ENCODE data around the gene DNM2. TPM values are rescaled to one million over a fixed set of nuclear protein-coding genes. Genes with fewer than 3 reads are reported as not detected.

The DNM2 gene
- total and polyA plus RNA-seq, 2 donors (not counting 1 experiment from before 2014, with no cell fraction given) = 42.6 to 76.8 TPM

- Histone ChIP-seq H3K79me2 (ENCODE audit: control insufficient read depth, insufficient read depth, low read length) (peaks cover 54% of the 10 kb centered on the region), H3K9me3 (ENCODE audit: control insufficient read depth, insufficient read depth, low read depth, low read length) (no peaks in the 10 kb centered on the region), H3K4me2 (ENCODE audit: extremely low read depth, insufficient read depth, low read length) (peak overlapping the region; percentile 2), H3K27ac (ENCODE audit: insufficient read depth, low read length) (peak overlapping the region; percentile 18), H3K4me1 (ENCODE audit: control insufficient read depth, extremely low read depth, insufficient read depth, low read length) (peaks cover 14% of the 10 kb centered on the region), H3K4me3 (replicated peaks in 1 of 4; ENCODE audit: control extremely low read depth in 1 of 4, insufficient read depth in 1 of 4, low read depth in 3 of 4, low read length in 4 of 4) (no peak overlapping the region), H2AFZ (ENCODE audit: low read length) (no peak overlapping the region), H3K9ac (ENCODE audit: insufficient read depth, low read length) (no peak overlapping the region), H3K27me3 (ENCODE audit: control insufficient read depth, insufficient read depth, low read length) (no peaks in the 10 kb centered on the region), H4K20me1 (ENCODE audit: control insufficient read depth, extremely low read depth, insufficient read depth, low read length) (no peaks in the 10 kb centered on the region), H3K36me3 (ENCODE audit: control insufficient read depth, insufficient read depth, low read length) (no peaks in the 10 kb centered on the region)
- peak in 1 of 2 donors; percentile 38 for DNase-seq (ENCODE audit: low read depth in 2 of 2)
- TF ChIP-seq EZH2 (IDR thresholded peaks at IDR 0.05; ENCODE audit: low read length, missing control alignments) = no peak
These were observed 31.1 kb downstream of the DNM2 start for GRCh38 chr19:10748927-10749434.

GRCh38 chr19:10749435-10750384 is 31.8 kb downstream of the DNM2 start:
- no peak for DNase-seq (ENCODE audit: low read depth in 2 of 2)
- Histone ChIP-seq H3K27me3 (ENCODE audit: control insufficient read depth, insufficient read depth, low read length) (no peaks in the 10 kb centered on the region), H4K20me1 (ENCODE audit: control insufficient read depth, extremely low read depth, insufficient read depth, low read length) (no peaks in the 10 kb centered on the region), H3K4me3 (replicated peaks in 1 of 4; ENCODE audit: control extremely low read depth in 1 of 4, insufficient read depth in 1 of 4, low read depth in 3 of 4, low read length in 4 of 4) (no peak overlapping the region), H3K9me3 (ENCODE audit: control insufficient read depth, insufficient read depth, low read depth, low read length) (no peaks in the 10 kb centered on the region), H3K79me2 (ENCODE audit: control insufficient read depth, insufficient read depth, low read length) (peaks cover 48% of the 10 kb centered on the region), H3K4me2 (ENCODE audit: extremely low read depth, insufficient read depth, low read length) (peak overlapping the region; percentile 2), H2AFZ (ENCODE audit: low read length) (no peak overlapping the region), H3K27ac (ENCODE audit: insufficient read depth, low read length) (no peak overlapping the region), H3K4me1 (ENCODE audit: control insufficient read depth, extremely low read depth, insufficient read depth, low read length) (peaks cover 13% of the 10 kb centered on the region), H3K36me3 (ENCODE audit: control insufficient read depth, insufficient read depth, low read length) (no peaks in the 10 kb centered on the region), H3K9ac (ENCODE audit: insufficient read depth, low read length) (no peak overlapping the region)
- TF ChIP-seq CTCF (conservative IDR thresholded peaks at IDR 0.05 in 1 of 2, IDR thresholded peaks at IDR 0.05 in 1 of 2; ENCODE audit: low read depth in 1 of 2, low read length in 2 of 2) (no peak), EZH2 (IDR thresholded peaks at IDR 0.05; ENCODE audit: low read length, missing control alignments) (no peak)

- no peak for DNase-seq (ENCODE audit: low read depth in 2 of 2)
- H3K27me3 ChIP-seq (ENCODE audit: control insufficient read depth, insufficient read depth, low read length) = no peaks in the 10 kb centered on the region
- peaks cover 15% of the 10 kb centered on the region for H3K4me1 ChIP-seq (ENCODE audit: control insufficient read depth, extremely low read depth, insufficient read depth, low read length)
- H2AFZ ChIP-seq (ENCODE audit: low read length) = no peak overlapping the region
- H3K4me3 ChIP-seq (replicated peaks in 1 of 4; ENCODE audit: control extremely low read depth in 1 of 4, insufficient read depth in 1 of 4, low read depth in 3 of 4, low read length in 4 of 4) = no peak overlapping the region
- no peak for TF ChIP-seq EZH2 (IDR thresholded peaks at IDR 0.05; ENCODE audit: low read length, missing control alignments)
- no peak for TF ChIP-seq CTCF (conservative IDR thresholded peaks at IDR 0.05 in 1 of 2, IDR thresholded peaks at IDR 0.05 in 1 of 2; ENCODE audit: low read depth in 1 of 2, low read length in 2 of 2)
- peaks cover 54% of the 10 kb centered on the region for H3K79me2 ChIP-seq (ENCODE audit: control insufficient read depth, insufficient read depth, low read length)
- no peaks in the 10 kb centered on the region for H4K20me1 ChIP-seq (ENCODE audit: control insufficient read depth, extremely low read depth, insufficient read depth, low read length)
- no peaks in the 10 kb centered on the region for H3K9me3 ChIP-seq (ENCODE audit: control insufficient read depth, insufficient read depth, low read depth, low read length)
- no peaks in the 10 kb centered on the region for H3K36me3 ChIP-seq (ENCODE audit: control insufficient read depth, insufficient read depth, low read length)
- H3K9ac ChIP-seq (ENCODE audit: insufficient read depth, low read length) = no peak overlapping the region
- peak overlapping the region; percentile 4 for H3K27ac ChIP-seq (ENCODE audit: insufficient read depth, low read length)
- no peak overlapping the region for H3K4me2 ChIP-seq (ENCODE audit: extremely low read depth, insufficient read depth, low read length)
These were observed 33.5 kb downstream of the DNM2 start for GRCh38 chr19:10751109-10751953.

All from fibroblast of lung (primary cell).